Measurements from ENCODE around the gene BPIFB6.

DNA sequence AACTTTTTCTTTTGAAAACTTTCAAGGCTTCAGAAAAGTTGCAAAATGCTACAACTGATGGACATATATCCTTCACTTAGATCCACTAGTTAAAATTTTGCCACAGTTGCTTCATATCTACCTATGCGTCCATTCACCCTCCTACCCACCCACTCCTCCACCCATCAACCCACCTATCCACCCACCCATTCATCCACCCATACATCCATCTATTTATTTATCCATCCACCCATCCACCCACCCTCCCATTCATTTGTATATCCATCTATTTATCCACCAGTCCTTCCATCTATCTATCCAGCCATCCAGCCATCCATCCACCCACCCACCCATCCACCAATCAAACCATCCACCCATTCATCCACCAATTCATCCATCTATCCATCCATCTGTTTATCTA, 61.6 kb downstream of the BPIFB6 start:
- no peak for TF ChIP-seq POLR2A (IDR thresholded peaks at IDR 0.05; ENCODE audit: low read depth, low read length)
- TF ChIP-seq CTCF (conservative IDR thresholded peaks at IDR 0.05; ENCODE audit: low read depth, low read length), result no peak
- TF ChIP-seq USF2 (IDR thresholded peaks at IDR 0.05; ENCODE audit: low read depth, low read length), result no peak
- TF ChIP-seq NFE2L2 (IDR thresholded peaks at IDR 0.05; ENCODE audit: low read depth, low read length), result no peak
- TF ChIP-seq MAFK (IDR thresholded peaks at IDR 0.05; ENCODE audit: low read depth, low read length), result no peak
- TF ChIP-seq RCOR1 (IDR thresholded peaks at IDR 0.05; ENCODE audit: insufficient replicate concordance, low read length), result no peak

Data from IMR-90 (cell line).